ENCODE measurements around the gene SETDB1.
A peak's percentile ranks its signal among the peaks of the same experiment; 100 is the strongest.

GRCh38 chr1:150981805-150982712, 55.9 kb downstream of the SETDB1 start, which contains the start of gene ANXA9:
- TF ChIP-seq GLI4 (tag by site-specific recombination; IDR thresholded peaks at IDR 0.05): no peak
- TF ChIP-seq ZBTB44 (tag by site-specific recombination; IDR thresholded peaks at IDR 0.05): no peak
- no peak for TF ChIP-seq CTCF (tag by site-specific recombination; IDR thresholded peaks at IDR 0.05)
- TF ChIP-seq ZBTB8A (tag by site-specific recombination; IDR thresholded peaks at IDR 0.05): no peak; the same call in 1 of the 2 replicates
- TF ChIP-seq ZNF23 (tag by site-specific recombination; IDR thresholded peaks at IDR 0.05; ENCODE audit: borderline replicate concordance): no peak
- TF ChIP-seq SP2 (tag by site-specific recombination; IDR thresholded peaks at IDR 0.05): peak; percentile 62
- TF ChIP-seq ZNF626 (tag by site-specific recombination; IDR thresholded peaks at IDR 0.05): no peak
- TF ChIP-seq ZNF10 (tag by site-specific recombination; IDR thresholded peaks at IDR 0.05): no peak

All from HEK293 (cell line).